ENCODE results near the gene SCN8A.

DNA sequence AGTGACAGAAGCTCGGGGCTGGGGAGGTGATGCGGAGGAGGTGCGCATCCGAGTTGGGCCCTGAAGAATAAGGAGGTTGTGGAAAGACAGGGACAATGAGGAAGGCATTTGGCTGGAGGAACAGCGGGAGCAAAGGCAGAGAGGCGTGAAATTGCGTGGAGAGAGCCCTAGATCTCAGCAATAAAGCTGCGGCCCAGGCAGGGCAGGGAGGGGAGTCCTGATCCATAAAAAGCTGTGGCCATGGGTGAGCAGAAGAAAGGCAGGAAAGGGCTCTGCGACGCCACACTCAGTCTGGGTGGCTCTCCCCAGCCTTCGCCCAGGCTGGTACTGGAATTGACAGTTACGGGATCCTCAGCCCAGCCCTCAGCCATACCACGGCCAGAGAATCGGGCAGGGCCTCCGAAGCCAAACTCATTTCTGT, 255.2 kb downstream of the SCN8A start:
- TF ChIP-seq, protein P1, sequence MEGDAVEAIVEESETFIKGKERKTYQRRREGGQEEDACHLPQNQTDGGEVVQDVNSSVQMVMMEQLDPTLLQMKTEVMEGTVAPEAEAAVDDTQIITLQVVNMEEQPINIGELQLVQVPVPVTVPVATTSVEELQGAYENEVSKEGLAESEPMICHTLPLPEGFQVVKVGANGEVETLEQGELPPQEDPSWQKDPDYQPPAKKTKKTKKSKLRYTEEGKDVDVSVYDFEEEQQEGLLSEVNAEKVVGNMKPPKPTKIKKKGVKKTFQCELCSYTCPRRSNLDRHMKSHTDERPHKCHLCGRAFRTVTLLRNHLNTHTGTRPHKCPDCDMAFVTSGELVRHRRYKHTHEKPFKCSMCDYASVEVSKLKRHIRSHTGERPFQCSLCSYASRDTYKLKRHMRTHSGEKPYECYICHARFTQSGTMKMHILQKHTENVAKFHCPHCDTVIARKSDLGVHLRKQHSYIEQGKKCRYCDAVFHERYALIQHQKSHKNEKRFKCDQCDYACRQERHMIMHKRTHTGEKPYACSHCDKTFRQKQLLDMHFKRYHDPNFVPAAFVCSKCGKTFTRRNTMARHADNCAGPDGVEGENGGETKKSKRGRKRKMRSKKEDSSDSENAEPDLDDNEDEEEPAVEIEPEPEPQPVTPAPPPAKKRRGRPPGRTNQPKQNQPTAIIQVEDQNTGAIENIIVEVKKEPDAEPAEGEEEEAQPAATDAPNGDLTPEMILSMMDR (IDR thresholded peaks at IDR 0.05) = no peak
- TF ChIP-seq POLR2A (IDR thresholded peaks at IDR 0.05) = no peak
